Ascending aorta (tissue), 2 donors: ENCODE data around the gene GABRB1. TPM values are rescaled to one million over a fixed set of nuclear protein-coding genes. Genes with fewer than 3 reads are reported as not detected.

Experiments used
- DNase-seq, 2 donors: peaks; one replicate each; pipeline ENCODE4 v3.0.0-alpha.2; 2019; ENCODE audit warnings: low spot score in 2 of 2
- H3K27ac ChIP-seq, 2 donors: fragments of 200-600 bp; sonication (generic); one replicate each; pipeline ENCODE4 v1.5.1; 2016 to 2017; ENCODE audit warnings: mild to moderate bottlenecking in 1 of 2
- H3K27me3 ChIP-seq: fragments of 200-600 bp; sonication (generic); one replicate; pipeline ENCODE4 v1.5.1; 2017
- H3K36me3 ChIP-seq, 2 donors: fragments of 200-600 bp; sonication (generic); one replicate each; pipeline ENCODE4 v1.5.1; 2016
- H3K4me1 ChIP-seq, 2 donors: fragments of 200-600 bp; sonication (generic); one replicate each; pipeline ENCODE4 v1.5.1; 2016 to 2017; ENCODE audit warnings: mild to moderate bottlenecking in 1 of 2
- H3K4me3 ChIP-seq, 2 donors: fragments of 200-600 bp; sonication (generic); one replicate each; pipeline ENCODE4 v1.5.1; 2016 to 2017; ENCODE audit warnings: mild to moderate bottlenecking in 1 of 2
- H3K9me3 ChIP-seq, 2 donors: fragments of 200-600 bp; sonication (generic); one replicate each; pipeline ENCODE4 v1.5.1; 2016
- intact Hi-C: fragments of 100-400 bp; cut with DNase I; formaldehyde crosslinking; loops from one replicate; pipeline ENCODE4 v1.15.1; 2023
- total RNA-seq: library from RNA; depleted of rRNA; stranded (reverse); fragments of >200 nt; gene quantifications from one replicate; pipeline ENCODE4 v1.1.0, GENCODE V29; 2016
- TF ChIP-seq, protein P1 (sequence below), 3 experiments: fragments of 200-600 bp in 2 of 3; fragments of 450-650 bp in 1 of 3; sonication (generic) in 2 of 3; IDR thresholded peaks; one replicate each; pipeline ENCODE4 v1.5.1; 2016 to 2019; ENCODE audit warnings: antibody characterized with exemption in 3 of 3, mild to moderate bottlenecking in 1 of 3, moderate library complexity in 1 of 3

The GABRB1 gene
- total RNA-seq, 1 donor from 2014 or later: 0.53 TPM

DNA sequence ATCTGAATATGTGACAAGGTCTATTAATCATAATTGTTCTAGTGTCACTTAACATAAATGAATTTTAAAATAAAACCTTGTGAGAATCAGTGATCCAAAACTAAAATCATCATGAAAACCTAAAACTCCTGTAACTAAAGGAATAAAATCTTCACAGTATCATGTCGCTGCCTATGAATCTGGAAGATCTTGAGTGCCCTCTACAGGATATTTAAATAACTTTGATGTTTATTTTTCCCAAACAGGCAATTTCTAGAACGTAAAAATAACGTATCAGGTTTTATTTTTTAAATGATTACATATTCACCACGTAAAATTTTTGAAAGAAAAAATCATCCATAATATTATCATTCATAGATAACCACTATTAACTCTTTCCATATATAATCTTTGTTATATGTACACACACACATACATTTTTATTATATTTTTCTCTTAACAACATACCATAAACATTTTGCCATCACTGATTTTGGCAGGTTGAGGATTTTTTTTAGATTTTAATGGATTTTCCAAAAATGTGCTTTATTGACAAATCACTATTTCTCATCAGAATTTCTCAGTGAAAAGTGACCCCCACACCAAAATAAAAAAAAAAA is 352.6 kb downstream of the GABRB1 start:
- H3K36me3 ChIP-seq: no peaks in the 10 kb centered on the region
- no peak overlapping the region for H3K4me3 ChIP-seq
- intact Hi-C loops: loop anchor here (5.0 kb wide), 1 partner anchor 542 kb away; no protein-coding TSS in a partner anchor
- H3K9me3 ChIP-seq: no peaks in the 10 kb centered on the region
- H3K27ac ChIP-seq: no peak overlapping the region
- TF ChIP-seq, protein P1, sequence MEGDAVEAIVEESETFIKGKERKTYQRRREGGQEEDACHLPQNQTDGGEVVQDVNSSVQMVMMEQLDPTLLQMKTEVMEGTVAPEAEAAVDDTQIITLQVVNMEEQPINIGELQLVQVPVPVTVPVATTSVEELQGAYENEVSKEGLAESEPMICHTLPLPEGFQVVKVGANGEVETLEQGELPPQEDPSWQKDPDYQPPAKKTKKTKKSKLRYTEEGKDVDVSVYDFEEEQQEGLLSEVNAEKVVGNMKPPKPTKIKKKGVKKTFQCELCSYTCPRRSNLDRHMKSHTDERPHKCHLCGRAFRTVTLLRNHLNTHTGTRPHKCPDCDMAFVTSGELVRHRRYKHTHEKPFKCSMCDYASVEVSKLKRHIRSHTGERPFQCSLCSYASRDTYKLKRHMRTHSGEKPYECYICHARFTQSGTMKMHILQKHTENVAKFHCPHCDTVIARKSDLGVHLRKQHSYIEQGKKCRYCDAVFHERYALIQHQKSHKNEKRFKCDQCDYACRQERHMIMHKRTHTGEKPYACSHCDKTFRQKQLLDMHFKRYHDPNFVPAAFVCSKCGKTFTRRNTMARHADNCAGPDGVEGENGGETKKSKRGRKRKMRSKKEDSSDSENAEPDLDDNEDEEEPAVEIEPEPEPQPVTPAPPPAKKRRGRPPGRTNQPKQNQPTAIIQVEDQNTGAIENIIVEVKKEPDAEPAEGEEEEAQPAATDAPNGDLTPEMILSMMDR (IDR thresholded peaks at IDR 0.05): peak in 2 of 3 experiments; percentile 35 to 57
- H3K27me3 ChIP-seq: no peaks in the 10 kb centered on the region
- no peak for DNase-seq
- no peaks in the 10 kb centered on the region for H3K4me1 ChIP-seq

DNA sequence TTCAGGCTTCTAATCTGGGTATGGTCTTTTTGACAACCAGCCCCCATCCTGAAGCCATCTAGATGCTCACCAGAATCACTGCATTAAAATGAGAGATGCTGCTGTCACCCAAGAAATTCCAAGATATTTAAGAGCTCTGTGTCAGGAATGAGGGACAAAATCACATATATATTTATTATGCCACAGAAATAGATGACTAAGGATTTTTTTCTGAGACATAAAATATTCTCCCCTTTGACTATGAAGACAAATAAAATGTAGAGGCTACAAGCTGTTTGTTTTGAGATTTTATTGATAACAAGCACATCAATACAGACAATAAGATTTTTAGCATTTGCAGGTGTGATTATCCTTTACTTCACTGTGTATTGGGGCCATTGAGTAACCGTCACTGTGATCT is 354.8 kb downstream of the GABRB1 start:
- Histone ChIP-seq H3K9me3 (no peaks in the 10 kb centered on the region), H3K4me1 (no peaks in the 10 kb centered on the region)
- TF ChIP-seq, protein P1 (IDR thresholded peaks at IDR 0.05): no peak

DNA sequence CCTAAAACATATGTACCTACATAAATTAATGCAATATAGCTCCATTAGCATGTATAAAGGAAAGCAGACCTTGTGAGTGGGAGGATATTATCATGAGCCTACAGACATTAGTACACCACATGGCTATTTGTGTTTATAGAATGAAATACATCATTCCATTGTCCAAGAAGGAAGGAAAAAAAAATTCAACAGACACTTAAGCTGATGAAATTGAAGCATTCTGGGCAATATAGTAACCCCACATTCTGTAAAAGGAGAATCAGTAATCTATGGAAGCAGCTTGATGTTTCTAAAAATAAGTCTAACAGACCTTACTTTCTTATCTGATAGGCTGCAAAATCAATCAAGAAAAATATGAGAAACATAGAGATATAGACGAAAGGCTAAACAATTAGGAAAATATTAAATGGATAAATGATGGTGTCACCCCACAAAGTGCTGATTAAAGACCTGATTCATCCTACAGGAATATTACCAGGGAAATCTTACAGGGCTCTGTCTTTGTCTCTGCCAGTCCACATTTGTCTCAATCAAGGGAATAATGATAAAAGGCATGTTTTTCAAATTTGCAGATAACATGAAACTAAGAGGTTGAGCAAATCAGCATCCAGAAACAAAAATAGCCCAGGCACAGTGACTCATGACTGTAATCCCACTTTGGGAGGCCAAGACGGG is 355.3 kb downstream of the GABRB1 start:
- no peaks in the 10 kb centered on the region for H3K9me3 ChIP-seq
- no peak overlapping the region for H3K27ac ChIP-seq
- intact Hi-C loops: no loop called here
- TF ChIP-seq, protein P1 (IDR thresholded peaks at IDR 0.05): no peak
- no peak overlapping the region for H3K4me3 ChIP-seq
- DNase-seq: no peak
- H3K36me3 ChIP-seq: no peaks in the 10 kb centered on the region
- H3K27me3 ChIP-seq: no peaks in the 10 kb centered on the region
- no peaks in the 10 kb centered on the region for H3K4me1 ChIP-seq

More for the DNA sequence above, 354.8 kb downstream of the GABRB1 start:
- Histone ChIP-seq H3K36me3 (no peaks in the 10 kb centered on the region), H3K27me3 (no peaks in the 10 kb centered on the region), H3K27ac (no peak overlapping the region), H3K4me3 (no peak overlapping the region)
- DNase-seq: no peak
- intact Hi-C loops: no loop called here

DNA sequence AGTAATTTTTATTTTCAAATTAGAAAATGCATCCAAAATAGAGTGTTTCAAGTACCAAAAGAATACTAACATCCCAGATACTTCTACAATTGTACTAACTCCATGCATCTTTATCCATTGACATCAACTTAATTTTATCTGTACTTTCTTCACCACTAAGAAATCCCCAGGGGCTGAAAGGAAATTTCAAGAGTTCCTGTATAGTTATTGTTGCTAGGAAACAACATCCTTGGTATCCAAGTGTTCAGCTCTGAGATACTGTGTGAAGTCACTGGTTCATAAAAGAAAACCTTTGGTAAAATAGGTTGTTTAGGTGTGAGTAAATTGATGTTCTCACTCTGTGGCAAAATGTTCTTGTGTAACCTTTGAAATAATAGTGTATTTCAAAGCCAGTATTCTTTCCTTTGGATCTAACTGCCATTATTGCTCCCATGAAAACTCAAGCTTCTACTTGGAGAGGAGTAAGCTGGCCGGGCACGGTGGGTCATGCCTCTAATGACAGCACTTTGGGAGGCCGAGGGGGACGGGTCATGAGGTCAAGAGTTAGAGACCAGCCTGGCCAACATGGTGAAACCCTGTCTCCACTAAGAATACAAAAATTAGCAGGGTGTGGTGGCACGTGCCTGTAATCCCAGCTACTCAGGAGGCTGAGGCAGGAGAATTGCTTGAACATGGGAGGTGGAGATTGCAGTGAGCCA is 359.2 kb downstream of the GABRB1 start:
- Histone ChIP-seq H3K27ac (no peak overlapping the region), H3K27me3 (no peaks in the 10 kb centered on the region), H3K36me3 (no peaks in the 10 kb centered on the region), H3K9me3 (no peaks in the 10 kb centered on the region), H3K4me1 (no peaks in the 10 kb centered on the region), H3K4me3 (no peak overlapping the region)
- no peak for DNase-seq
- intact Hi-C loops: no loop called here
- TF ChIP-seq, protein P1 (IDR thresholded peaks at IDR 0.05): no peak

DNA sequence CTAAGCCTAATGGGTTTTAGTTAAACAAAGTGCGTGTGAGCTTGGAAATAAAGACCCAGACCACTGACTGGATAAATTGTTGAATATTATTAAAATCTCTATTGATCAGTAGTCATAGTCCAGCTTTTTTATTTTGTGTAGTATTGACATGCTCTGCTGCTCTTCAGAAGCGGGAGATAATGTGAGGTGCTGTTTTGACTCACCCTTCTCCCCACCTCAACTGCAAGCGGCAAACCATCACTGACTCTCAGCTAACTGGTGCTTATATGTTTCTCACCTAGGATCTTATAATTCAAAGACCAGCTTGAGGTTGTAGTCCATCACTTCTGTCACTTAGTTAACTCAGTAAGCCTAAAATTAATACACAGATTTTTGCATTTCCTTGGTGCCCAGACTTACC is 359.9 kb downstream of the GABRB1 start:
- H3K27me3 ChIP-seq: no peaks in the 10 kb centered on the region
- intact Hi-C loops: no loop called here
- TF ChIP-seq, protein P1 (IDR thresholded peaks at IDR 0.05): no peak
- H3K4me1 ChIP-seq: no peaks in the 10 kb centered on the region
- no peaks in the 10 kb centered on the region for H3K9me3 ChIP-seq
- H3K4me3 ChIP-seq: no peak overlapping the region
- no peak for DNase-seq
- H3K36me3 ChIP-seq: no peaks in the 10 kb centered on the region
- H3K27ac ChIP-seq: no peak overlapping the region
